GM18907 (cell line): ENCODE results near the gene MCL1.

Source experiments
- ATAC-seq: cut with Tn5 transposase; IDR thresholded peaks from one replicate; pipeline ENCODE4 v1.9.1; 2021; ENCODE audit warnings: mild to moderate bottlenecking, moderate library complexity; ENCODE audit not compliant: unreplicated experiment

Gene MCL1

GRCh38 chr1:150557813-150558212, 21.6 kb downstream of the MCL1 start:
- ATAC-seq = no peak

DNA sequence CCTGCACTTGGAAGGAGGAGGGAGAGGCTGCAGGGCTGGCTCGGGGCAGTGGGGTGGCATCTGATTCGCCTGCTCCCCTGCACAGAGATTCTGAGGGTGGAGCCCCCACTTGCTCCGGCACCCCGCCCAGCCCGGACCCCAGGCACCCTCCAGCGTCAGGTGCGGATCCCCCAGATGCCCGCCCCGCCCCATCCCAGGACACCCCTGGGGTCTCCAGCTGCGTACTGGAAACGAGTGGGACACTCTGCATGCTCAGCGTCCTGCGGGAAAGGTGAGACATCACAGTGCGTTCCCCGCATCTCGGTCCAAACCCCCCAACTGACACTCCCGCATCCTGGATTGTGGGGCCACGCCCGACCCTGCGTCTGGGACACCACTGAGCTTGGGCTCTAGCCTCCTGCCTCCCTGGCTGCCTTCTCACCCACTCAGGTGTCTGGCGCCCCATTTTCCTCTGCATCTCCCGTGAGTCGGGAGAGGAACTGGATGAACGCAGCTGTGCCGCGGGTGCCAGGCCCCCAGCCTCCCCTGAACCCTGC, 22.3 kb downstream of the MCL1 start:
- ATAC-seq = no peak

DNA sequence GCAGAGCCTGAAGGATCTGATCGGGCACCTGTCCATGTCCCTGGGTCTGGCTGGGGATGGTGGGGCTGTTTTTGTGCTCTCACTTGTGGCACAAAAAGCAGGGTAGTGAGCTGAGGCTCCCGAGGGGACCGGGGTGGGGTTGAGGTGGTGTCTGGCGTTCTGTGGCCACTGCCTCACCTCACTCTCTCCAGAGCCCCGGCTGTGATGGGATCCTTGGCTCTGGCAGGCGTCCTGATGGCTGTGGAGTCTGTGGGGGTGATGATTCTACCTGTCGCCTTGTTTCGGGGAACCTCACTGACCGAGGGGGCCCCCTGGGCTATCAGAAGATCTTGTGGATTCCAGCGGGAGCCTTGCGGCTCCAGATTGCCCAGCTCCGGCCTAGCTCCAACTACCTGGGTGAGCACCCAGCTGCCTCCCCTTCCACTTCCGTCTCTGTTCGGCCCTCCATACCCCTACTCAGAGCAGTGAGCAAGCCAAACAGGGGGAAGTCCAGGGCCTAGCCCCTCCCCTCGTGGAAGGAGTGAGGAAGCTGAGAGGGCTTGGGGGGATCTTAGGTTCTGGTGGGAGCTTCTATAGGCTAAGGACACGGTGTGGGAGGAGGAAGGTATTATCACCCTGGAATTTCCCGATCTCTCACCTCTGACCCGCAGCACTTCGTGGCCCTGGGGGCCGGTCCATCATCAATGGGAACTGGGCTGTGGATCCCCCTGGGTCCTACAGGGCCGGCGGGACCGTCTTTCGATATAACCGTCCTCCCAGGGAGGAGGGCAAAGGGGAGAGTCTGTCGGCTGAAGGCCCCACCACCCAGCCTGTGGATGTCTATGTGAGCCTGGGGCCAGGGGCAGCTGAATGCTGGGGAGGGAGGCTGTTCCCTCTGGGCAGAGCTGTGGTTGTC, 23.2 kb downstream of the MCL1 start:
- ATAC-seq = no peak

- ATAC-seq = no peak
Measured at GRCh38 chr1:150555198-150555970, 24.0 kb downstream of the MCL1 start.

DNA sequence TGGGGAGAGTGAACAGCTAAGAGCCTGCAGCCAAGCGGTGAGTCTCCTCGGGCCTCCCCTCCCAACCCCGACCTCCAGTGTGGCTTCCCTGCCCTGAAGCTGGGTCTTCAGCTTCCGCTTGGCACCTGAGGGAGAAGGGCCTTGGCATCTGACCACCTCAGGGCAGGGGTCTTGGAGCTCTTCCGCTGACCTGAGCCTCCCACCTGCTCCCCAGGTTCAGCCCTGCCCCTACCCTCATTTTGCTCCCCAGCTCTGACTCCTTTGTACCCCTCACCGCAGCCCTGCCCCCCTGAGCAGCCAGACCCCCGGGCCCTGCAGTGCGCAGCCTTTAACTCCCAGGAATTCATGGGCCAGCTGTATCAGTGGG, 25.3 kb downstream of the MCL1 start:
- ATAC-seq = no peak

- ATAC-seq = no peak
Measured at GRCh38 chr1:150553392-150554085, 25.9 kb downstream of the MCL1 start.

DNA sequence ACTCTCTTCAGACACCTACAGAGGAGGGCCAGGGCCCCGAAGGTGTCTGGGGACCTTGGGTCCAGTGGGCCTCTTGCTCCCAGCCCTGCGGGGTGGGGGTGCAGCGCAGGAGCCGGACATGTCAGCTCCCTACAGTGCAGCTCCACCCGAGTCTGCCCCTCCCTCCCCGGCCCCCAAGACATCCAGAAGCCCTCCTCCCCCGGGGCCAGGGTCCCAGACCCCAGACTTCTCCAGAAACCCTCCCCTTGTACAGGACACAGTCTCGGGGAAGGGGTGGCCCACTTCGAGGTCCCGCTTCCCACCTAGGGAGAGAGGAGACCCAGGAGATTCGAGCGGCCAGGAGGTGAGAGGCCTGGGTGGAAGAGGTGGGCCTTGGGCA, 26.5 kb downstream of the MCL1 start:
- ATAC-seq = no peak

DNA sequence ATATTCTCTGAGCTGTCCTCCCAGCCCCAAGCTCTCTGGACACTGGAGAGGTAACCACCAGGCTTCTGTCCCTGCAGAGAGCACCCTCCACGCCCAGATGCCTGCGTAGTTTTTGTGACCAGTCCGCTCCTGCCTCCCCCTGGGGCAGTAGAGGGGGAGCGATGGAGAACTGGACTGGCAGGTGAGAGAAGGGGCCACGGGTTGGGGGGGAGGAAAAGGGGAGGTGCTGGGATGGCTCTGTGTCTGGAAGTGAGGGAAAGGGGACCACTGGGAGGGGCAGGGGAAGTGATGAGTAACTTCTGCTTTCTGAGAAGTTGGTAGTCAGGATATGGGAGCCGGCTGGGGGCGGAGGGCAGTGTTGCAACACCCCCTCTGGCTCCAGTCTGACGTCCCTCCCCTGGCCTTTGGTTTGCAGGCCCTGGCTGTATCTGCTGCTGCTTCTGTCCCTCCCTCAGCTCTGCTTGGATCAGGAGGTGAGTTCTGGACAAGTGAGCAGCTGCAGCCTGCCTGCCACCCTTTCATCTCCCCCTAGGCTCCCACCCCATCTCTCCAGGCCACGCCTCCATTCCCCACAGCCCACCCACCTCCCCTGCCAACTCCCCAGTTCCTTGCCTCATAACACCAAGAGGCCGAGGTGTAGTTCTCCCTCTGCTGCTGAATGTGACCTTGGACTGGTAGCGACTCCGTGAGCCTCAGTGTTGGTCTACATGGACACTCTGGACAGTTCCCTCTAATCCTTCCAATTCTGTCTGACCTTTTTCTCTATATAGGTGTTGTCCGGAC, 27.1 kb downstream of the MCL1 start:
- no peak for ATAC-seq

GRCh38 chr1:150551784-150552127, 27.7 kb downstream of the MCL1 start:
- no peak for ATAC-seq

GRCh38 chr1:150551051-150551783, 28.2 kb downstream of the MCL1 start:
- ATAC-seq = no peak

DNA sequence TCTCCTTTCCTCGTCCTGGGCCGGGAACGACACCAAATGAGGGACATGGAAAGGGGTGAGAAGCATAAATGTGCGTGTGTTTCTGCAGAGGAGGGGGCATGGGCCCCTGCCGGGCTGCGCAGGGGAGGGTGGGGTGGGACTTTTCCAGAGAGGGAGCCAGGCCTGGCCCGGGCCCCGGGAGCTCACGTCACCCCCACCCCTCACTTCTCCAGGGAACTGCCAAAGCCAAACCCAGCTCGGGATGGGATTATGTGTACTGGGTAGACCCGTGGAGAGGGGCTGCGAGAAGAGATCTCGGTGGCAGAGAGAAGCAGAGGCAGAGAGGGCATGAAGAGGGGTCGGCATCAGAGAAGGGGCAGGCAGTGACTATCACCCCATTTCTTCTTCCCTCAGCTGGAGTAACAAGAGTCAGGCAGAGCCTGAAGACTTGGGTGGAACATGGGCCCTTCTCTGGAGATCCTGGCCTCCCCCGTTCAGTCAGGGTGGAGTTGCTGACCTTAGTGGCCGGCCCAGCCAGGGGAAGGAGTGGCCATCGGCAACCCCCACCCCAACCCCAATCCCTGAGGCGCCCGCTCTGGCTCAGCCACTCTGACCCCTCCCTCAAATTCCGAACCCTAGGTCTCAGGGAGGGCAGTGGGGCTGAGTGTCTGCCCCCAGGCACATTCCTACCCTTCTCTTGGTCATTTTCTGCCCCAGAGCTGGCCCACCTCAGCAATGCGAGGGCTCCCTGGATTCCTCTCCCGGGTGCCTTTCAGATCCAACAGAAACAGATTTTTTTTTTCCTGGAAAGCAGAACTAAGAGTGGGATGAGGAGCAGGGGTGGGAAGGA, 29.0 kb downstream of the MCL1 start:
- ATAC-seq = no peak

DNA sequence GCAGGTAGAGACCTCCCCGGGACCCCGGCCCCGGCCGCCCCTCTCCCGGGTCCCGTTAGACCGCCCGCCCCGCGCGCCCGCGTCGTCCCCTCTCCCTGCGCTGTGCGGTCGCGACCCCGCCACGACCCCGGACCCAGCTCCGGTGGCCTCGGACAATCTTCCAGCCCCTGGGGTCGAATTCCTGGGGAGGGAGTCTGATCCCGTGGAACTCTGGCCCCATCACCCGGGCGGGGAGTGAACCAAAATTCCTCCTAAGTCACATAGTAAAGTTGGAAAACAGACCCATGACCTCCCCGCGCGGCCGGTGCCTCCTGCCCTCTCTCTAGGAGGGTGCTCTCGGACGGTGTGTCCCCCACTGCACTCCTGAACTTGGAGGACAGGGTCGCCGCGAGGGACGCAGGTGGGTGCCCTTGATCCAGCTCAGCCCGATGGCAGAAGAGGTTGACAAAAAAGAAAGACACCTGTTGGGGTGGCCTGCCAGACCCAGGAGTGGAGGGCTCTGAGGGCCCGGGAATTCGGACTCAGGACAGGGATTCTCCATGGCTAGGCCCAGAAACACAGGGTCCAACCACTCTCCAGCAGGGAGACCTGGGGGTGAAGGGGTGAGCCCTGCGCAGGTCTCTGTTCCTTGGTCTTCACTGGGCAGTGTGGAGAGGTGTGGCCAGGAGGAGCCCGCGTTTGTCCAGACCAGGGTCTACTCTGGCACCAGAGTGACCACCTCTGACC, 29.8 kb downstream of the MCL1 start:
- ATAC-seq = peak; percentile 19

GRCh38 chr1:150548632-150549495, 30.5 kb downstream of the MCL1 start, which contains the start of gene ADAMTSL4:
ADAMTSL4 (plus strand) TSS chr1:150549408; CDS start chr1:150552289, 2,881 bp downstream.
- ATAC-seq = peak; percentile 48

GRCh38 chr1:150548324-150548631, 31.1 kb downstream of the MCL1 start:
- ATAC-seq = no peak

- ATAC-seq = no peak
Measured at GRCh38 chr1:150546294-150546937, 33.0 kb downstream of the MCL1 start.

DNA sequence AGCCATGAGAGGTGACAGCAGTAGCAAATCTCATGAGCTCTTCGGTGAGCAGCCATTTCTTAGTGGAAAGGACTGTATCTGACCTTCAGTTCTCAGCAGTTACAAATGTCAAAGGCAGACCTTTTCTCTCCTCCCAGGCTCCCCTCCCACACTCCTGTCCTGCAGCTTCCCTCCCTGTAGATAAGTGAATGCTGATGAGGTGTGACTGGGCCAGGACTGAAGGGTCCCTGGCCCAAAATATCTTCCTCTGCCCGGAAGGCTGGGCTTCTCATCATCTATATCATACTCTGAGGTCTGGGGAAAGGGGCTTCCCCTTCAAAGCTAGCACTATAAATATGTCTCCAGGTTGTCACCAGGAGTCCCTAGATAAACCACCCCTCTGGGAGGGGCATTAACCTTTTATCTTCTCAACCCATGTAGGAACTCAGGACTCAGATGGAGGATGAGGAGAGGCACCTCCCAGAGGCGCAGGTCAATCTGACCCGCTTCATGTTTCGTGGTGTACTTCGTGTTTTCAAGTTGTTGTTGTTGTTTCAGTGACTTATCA, 33.9 kb downstream of the MCL1 start:
- no peak for ATAC-seq

DNA sequence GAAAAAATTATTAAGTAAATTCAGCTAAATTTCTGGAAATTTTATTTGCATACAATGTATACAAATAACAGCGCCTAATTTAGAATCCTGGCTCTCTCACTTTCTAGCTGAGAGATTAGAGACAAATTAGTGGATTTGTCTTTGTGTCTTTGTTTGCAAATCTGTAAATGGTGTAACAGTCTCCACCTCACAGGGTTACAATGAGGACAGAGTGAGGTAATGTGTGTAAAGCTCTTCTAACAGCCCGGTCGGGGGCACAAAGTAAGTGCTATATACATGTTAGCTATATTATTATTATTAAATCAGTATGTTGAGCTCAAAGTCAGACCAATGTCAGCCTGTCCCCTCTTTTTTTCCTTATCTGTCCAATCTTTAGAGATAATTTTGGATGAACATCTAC, 35.2 kb downstream of the MCL1 start:
- no peak for ATAC-seq
